HG03135 (cell line): ENCODE data around the gene LGALSL.

Experiments
- ATAC-seq: cut with Tn5 transposase; IDR thresholded peaks from one replicate; pipeline ENCODE4 v1.9.1; 2021; ENCODE audit warnings: mild to moderate bottlenecking, moderate library complexity; ENCODE audit not compliant: unreplicated experiment

LGALSL gene

DNA sequence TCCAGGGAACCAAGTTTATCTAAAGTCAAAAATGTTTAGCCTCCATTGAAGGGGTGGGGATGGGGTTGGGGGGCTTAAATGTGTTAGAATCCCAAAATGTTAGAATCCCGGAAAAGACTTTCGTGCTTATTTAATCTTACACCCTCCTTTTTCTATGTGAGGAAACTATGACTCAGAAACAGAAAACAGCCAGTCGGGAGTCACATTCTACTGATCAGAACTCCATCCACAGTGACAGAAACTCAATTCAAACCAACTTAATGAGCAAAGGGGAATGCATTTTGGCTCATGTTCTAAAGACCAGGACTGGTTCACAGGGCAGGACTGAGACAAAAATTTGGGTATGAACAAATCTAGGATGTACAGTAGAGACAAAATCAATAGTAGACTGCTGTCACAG, 38.3 kb downstream of the LGALSL start:
- no peak for ATAC-seq

DNA sequence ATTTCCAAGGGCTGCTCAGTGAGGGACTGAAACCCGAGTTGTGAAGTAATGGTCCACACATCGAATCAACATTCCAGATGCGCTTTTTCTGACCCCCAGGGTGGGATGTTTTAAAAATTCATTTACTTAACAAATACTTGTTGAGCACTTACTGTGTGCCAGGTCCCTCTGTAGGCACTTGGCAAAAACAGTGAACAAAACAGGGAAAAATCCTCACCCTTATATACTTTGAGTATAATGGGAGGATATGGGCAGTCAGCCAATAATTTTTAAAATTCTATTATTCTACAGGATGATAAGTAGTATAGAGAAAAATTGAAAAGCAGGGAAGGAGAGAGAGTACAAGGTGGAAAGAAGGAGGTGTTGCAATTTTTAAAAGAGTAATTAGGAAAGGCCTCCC, 38.9 kb downstream of the LGALSL start:
- ATAC-seq = no peak

DNA sequence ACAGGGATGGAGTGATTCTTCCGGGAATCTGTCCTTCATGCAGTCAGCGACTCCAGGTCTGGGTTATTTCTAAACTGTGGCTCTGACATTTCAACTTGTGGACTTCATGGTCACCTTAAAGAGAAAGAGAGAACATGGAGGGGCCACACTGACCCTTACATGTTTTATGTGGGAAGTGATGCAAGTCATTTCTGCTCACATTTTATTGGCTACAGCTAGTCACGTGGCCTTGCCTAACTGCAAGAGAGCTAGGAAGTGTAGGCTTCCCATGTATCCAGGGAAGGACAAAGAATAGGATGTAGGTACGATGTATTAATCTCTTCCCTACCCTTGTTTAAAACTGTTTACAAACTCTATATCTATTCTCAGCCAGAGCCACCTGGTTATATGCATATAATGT, 39.8 kb downstream of the LGALSL start:
- ATAC-seq = no peak

DNA sequence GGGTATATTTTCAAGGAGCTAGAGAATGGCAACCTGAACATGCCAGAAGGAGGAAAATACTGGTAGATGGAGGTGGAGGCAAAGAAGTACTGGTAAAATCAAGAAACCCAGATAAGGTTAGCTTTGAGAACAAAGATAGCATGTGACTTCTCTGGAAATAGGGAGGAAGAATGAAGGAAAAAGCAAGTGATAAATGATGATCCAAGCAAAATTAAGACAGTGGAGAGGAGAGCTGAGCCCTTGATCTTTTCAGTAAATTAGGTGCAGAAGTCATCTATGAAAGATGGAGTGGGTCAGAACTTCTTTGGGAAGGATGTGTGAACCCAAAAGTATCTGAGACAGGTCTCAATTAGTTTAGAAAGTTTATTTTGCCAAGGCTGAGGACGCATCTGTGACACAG, 44.5 kb downstream of the LGALSL start:
- ATAC-seq = no peak

DNA sequence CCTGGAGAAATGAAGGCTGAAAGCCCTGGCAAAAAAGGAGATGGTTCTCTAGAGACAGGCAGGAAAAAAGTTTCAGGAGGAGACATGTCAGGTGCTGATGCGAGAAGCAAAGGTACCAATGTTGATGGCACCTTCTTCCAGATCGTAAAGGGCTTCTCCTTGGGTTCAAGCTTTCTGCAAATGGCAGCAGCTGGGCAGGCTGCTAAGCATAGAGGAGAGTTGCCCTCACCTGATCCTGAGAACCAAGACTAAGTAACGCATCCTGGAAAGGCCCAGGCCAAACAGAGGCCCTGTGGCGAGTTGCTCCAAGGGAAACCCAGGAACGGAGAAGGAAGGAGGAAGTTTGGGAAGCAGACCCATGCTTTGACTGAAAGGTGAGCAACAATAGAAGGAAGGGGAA, 46.6 kb downstream of the LGALSL start:
- no peak for ATAC-seq

DNA sequence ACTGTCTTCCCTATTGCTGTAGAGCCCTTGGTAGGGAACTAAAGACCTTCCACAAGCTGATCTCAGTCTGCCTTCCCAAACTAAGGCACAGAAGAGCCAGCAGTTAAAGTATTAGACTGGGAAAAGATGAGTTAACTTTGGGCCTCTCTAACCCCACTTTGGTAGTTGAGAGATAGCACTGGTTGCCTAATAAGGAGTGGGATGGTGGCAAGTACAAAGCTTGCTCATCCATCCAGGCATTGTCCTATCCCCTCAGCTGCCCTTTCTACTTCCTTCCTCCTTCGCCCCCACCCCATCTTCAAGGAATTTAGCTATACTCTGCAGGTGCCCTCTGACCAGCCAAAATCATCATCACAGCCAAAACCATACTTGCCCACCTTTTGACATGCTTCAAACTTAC, 48.0 kb downstream of the LGALSL start:
- ATAC-seq = no peak

DNA sequence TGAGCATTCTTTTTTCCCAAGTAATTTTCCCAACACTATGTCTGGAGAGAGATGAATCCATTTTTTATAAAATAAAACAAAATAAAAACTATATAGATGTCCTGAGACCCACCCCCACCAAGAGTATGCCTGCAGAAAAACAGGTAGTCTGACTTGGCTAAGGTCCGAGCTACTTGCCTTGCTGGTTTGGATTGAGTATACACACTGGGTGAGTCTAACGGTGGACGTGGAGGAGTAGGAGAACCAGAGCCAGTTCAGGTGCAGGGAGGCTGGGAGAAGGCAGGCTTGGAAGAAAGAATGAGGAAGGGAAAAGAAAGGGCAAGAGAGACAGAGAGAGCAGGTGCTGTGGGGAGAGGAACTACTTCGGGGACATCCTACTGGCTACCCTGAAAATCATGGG, 48.9 kb downstream of the LGALSL start:
- ATAC-seq = no peak

DNA sequence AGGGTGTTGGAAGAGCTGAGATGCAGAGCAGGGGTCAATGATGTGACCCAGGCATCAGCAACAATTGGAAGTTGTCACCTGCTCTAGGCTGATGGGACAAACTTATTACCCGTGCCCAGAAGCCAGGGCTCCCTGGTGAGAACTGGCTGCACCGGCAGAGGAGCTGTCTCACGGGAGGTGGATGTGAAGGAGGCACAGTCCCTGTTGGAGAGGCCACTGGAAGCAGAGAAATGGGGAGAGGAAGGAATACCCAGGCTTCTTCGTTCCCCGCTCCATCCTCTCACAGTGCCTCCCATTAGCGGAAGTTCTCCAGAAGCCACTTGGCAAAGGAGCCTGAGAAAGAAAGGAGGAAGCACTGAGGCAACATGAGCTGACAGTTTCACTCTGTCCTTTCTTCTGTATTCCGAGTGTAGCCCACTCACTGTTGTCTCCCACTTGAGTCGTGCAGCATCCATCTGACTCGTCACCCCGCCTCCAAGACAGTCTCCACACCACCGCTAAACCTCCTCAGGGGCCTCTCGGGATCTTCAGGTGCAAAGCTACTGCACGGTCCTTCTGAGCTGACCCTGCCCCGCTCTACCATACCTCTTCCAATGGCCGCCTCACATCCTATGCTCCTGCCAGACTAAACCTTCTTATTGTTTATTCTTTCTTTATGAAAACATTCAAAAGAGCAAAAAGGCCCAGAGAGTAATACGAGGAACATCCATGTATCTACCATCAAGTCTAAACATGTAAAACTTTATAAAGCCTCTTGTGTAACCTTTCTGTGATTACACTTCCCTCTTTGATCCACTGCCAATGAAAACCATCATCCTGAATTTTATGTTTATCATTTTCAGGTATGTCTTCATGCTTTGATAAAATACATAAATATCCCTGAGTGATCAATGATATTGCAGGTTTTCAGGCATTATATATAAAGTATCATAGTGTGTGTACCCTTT, 51.1 kb downstream of the LGALSL start:
- ATAC-seq = no peak

DNA sequence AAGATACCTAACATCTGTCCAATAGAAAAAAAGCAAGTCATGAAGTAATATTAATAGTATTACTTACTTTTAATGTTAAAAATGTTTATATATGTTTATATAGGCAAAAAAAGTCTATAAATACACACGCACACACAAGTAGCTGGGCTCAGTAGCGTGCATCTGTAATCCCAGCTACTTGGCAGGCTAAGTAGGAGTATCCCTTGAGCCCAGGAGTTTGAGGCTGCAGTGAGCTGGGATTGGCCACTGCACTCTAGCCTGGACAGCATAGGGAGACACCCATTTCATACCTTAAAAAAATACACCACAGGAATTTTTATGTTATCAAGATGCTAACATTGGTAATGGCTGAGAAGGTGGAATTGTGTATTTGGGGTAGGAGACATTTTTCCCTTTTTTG, 52.7 kb downstream of the LGALSL start:
- no peak for ATAC-seq
